A549 (cell line): ENCODE data around the gene CCDC78.
"Not testable (repeated sequence)": the region's sequence is repeated elsewhere in the genome, so short reads cannot be mapped to it uniquely, and the experiment has no call there.

ENCODE experiments used
- CHD2 ChIP-seq: fragments of 150-350 bp; IDR thresholded peaks from 2 replicates; pipeline ENCODE4 v1.6.1; 2014; ENCODE audit warnings: low read length; ENCODE audit not compliant: partially characterized antibody
- CTCF ChIP-seq: fragments of >200 bp; sonication (Bioruptor Twin); formaldehyde crosslinking; IDR thresholded peaks from 3 replicates; pipeline ENCODE4 v1.5.1; 2016
- EP300 ChIP-seq, 2 experiments: fragments of >200 bp; sonication (Bioruptor Twin); formaldehyde crosslinking; IDR thresholded peaks; 2 replicates in 1 of 2; 3 replicates in 1 of 2; pipeline ENCODE4 v1.6.1; 2016 to 2017
- POLR2A ChIP-seq: IDR thresholded peaks from 2 replicates; pipeline ENCODE4 v1.6.1; 2012; ENCODE audit warnings: mild to moderate bottlenecking, low read length
- RFX5 ChIP-seq: fragments of 450-650 bp; IDR thresholded peaks from 2 replicates; pipeline ENCODE4 v1.7.1; 2014; ENCODE audit warnings: antibody characterized with exemption, mild to moderate bottlenecking, moderate library complexity

- TF ChIP-seq POLR2A; CTCF; RFX5; EP300 (IDR thresholded peaks at IDR 0.05); CHD2: not testable (repeated sequence)
Measured at GRCh38 chr16:742894-743293, 16.7 kb upstream of the CCDC78 start.
